Suprapubic skin (tissue), 4 donors: ENCODE data around the gene TWIST2. TPM values are rescaled to one million over a fixed set of nuclear protein-coding genes. Genes with fewer than 3 reads are reported as not detected.

Experiments
- DNase-seq, 2 donors: peaks; one replicate each; pipeline ENCODE4 v3.0.0-alpha.2; 2019; ENCODE audit warnings: low spot score in 2 of 2
- H3K27ac ChIP-seq: fragments of 200-600 bp; sonication (generic); one replicate; pipeline ENCODE4 v1.5.1; 2019
- H3K27me3 ChIP-seq: fragments of 200-600 bp; sonication (generic); one replicate; pipeline ENCODE4 v1.5.1; 2019
- H3K36me3 ChIP-seq: fragments of 200-600 bp; sonication (generic); one replicate; pipeline ENCODE4 v1.5.1; 2019
- H3K4me1 ChIP-seq: fragments of 200-600 bp; sonication (generic); one replicate; pipeline ENCODE4 v1.5.1; 2019
- H3K4me3 ChIP-seq: fragments of 200-600 bp; sonication (generic); one replicate; pipeline ENCODE4 v1.5.1; 2019; ENCODE audit warnings: mild to moderate bottlenecking
- H3K9me3 ChIP-seq: fragments of 200-600 bp; sonication (generic); one replicate; pipeline ENCODE4 v1.5.1; 2019
- EP300 ChIP-seq: sonication (generic); formaldehyde crosslinking; IDR thresholded peaks from one replicate; pipeline ENCODE4 v1.6.1; 2017; ENCODE audit warnings: antibody characterized with exemption
- POLR2A ChIP-seq, 2 donors: fragments of 450-650 bp; IDR thresholded peaks; one replicate each; pipeline ENCODE4 v1.6.1; 2017; ENCODE audit warnings: antibody characterized with exemption in 2 of 2, mild to moderate bottlenecking in 2 of 2, moderate library complexity in 2 of 2
- POLR2AphosphoS5 ChIP-seq, 3 donors: sonication (generic); formaldehyde crosslinking; IDR thresholded peaks; one replicate each; pipeline ENCODE4 v1.6.1; 2017; ENCODE audit warnings: antibody characterized with exemption in 3 of 3
- WGBS: methylation state at CpG from one replicate; pipeline ENCODE4 v1.1.5; 2018; 5-methylcytosine and 5-hydroxymethylcytosine counted together
- total RNA-seq, 4 donors: library from RNA; depleted of rRNA; stranded (reverse); fragments of >200 nt; gene quantifications; one replicate each; pipeline ENCODE4 v1.1.0, GENCODE V29; 2016
- TF ChIP-seq, protein P1 (sequence below), 2 donors: fragments of 200-600 bp in 1 of 2; fragments of 450-650 bp in 1 of 2; sonication (generic) in 1 of 2; IDR thresholded peaks; one replicate each; pipeline ENCODE4 v1.5.1; 2016 to 2019; ENCODE audit warnings: antibody characterized with exemption in 2 of 2, mild to moderate bottlenecking in 1 of 2, moderate library complexity in 1 of 2

The TWIST2 gene
- total RNA-seq, 4 donors from 2014 or later = 14.7 to 72.7 (median 30.4) TPM

DNA sequence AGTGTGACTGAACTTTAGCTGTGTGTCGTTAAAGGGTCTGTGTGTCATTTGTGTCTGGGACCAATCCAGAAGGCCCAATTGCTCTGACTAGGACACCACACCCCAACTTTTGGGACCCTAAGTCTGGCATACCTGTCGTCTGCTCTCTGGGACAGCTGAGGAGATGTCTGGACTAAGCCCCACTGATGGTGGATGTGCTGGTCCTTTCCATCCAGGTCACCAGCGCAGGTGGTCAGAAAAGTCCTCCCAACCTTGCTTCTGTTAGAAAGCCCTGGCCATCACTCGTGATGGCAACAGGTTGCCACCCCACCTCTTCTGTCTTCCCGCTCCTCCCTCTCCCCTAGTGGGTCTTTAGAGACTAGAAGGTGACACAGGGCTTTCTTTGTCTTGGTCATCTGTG is 37.6 kb upstream of the TWIST2 start:
- no peak for TF ChIP-seq POLR2A (IDR thresholded peaks at IDR 0.05)
- TF ChIP-seq EP300 = no peak
- no peak for TF ChIP-seq POLR2AphosphoS5 (IDR thresholded peaks at IDR 0.05)
- TF ChIP-seq, protein P1, sequence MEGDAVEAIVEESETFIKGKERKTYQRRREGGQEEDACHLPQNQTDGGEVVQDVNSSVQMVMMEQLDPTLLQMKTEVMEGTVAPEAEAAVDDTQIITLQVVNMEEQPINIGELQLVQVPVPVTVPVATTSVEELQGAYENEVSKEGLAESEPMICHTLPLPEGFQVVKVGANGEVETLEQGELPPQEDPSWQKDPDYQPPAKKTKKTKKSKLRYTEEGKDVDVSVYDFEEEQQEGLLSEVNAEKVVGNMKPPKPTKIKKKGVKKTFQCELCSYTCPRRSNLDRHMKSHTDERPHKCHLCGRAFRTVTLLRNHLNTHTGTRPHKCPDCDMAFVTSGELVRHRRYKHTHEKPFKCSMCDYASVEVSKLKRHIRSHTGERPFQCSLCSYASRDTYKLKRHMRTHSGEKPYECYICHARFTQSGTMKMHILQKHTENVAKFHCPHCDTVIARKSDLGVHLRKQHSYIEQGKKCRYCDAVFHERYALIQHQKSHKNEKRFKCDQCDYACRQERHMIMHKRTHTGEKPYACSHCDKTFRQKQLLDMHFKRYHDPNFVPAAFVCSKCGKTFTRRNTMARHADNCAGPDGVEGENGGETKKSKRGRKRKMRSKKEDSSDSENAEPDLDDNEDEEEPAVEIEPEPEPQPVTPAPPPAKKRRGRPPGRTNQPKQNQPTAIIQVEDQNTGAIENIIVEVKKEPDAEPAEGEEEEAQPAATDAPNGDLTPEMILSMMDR (IDR thresholded peaks at IDR 0.05) = no peak
- peaks cover 7% of the 10 kb centered on the region for H3K9me3 ChIP-seq
- H3K4me1 ChIP-seq = no peaks in the 10 kb centered on the region
- no peak overlapping the region for H3K27ac ChIP-seq
- no peak for DNase-seq
- H3K36me3 ChIP-seq = no peaks in the 10 kb centered on the region
- WGBS = 83% methylated on average over 4 of the region's 5 CpGs
- H3K27me3 ChIP-seq = peaks cover 9% of the 10 kb centered on the region
- H3K4me3 ChIP-seq = no peak overlapping the region

DNA sequence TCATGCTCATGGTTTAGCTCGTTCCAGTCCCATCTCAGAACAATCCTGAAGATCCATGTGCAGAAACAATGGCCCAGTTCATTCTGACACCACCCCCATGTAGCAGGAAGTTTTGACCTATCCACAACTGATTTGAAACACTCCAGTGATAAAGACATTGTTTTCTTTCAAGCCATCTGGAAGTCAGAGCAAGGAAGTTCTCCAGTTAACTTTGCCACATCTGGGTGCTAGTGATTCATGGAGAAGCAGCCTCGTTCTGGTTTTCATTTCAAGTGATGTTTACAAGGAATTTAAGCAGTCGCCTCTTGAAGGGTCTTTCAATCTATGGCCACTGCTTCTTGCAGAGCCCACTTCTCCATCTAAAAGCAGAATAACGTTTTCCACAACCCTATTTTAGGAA is 36.6 kb upstream of the TWIST2 start:
- no peak for TF ChIP-seq EP300
- TF ChIP-seq POLR2A (IDR thresholded peaks at IDR 0.05) = no peak
- no peak for TF ChIP-seq POLR2AphosphoS5 (IDR thresholded peaks at IDR 0.05)

DNA sequence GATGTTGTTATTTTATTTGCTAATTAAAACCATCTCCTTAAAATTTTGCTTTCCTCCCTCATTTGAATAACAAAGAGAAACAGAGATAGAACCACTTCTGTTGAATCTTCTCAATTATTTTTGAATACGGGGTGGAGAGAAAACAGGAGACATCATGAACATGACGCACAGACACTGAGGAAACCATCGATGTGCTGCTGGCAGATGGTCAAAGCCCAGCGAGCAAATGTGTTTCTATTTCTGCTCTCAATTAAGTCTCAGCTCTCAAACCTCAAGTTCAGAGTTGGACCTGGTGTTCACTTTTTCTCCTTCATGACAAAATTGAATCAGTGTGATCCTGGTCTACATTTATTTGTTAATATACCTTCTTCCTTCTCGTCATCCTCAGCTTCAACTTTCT is 36.1 kb upstream of the TWIST2 start:
- Histone ChIP-seq H3K27me3 (peaks cover 9% of the 10 kb centered on the region), H3K27ac (peak overlapping the region; percentile 63), H3K4me3 (no peak overlapping the region), H3K9me3 (peaks cover 7% of the 10 kb centered on the region), H3K36me3 (no peaks in the 10 kb centered on the region), H3K4me1 (no peaks in the 10 kb centered on the region)
- TF ChIP-seq POLR2A (IDR thresholded peaks at IDR 0.05) (no peak), POLR2AphosphoS5 (IDR thresholded peaks at IDR 0.05) (no peak), EP300 (no peak)
- TF ChIP-seq, protein P1 (IDR thresholded peaks at IDR 0.05) = no peak
- WGBS = 60% methylated on average over 5 of the region's 5 CpGs
- peak in 1 of 2 donors; percentile 75 for DNase-seq

More for the DNA sequence above, 36.6 kb upstream of the TWIST2 start:
- Histone ChIP-seq H3K27ac (peak overlapping the region; percentile 63), H3K4me1 (no peaks in the 10 kb centered on the region), H3K9me3 (peaks cover 7% of the 10 kb centered on the region), H3K27me3 (peaks cover 9% of the 10 kb centered on the region), H3K36me3 (no peaks in the 10 kb centered on the region), H3K4me3 (no peak overlapping the region)
- DNase-seq = no peak
- WGBS = 55% methylated on average over 4 of the region's 4 CpGs

DNA sequence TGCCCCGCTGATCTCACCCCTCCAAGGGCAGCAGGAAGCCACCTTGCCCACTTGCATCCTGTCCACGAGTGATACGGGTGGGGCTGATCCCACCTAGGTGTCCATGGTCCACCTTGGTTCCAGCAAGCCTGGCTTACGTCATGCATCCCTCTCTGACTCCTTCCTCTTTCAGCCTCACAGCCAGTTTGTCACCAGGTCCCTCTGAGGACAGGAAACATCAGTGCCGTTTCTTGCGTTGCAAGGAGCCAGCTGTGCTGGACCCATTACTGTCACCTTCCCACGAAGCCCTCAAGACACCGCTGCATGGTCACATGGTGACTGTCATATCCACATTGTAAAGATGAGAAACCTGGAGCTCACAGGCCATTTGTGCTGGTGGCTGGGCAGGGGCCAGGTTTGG is 34.8 kb upstream of the TWIST2 start:
- TF ChIP-seq, protein P1 (IDR thresholded peaks at IDR 0.05) = no peak
- TF ChIP-seq EP300 (no peak), POLR2AphosphoS5 (IDR thresholded peaks at IDR 0.05) (no peak), POLR2A (IDR thresholded peaks at IDR 0.05) (no peak)
- WGBS = 92% methylated on average over 6 of the region's 8 CpGs
- H3K4me3 ChIP-seq = no peak overlapping the region
- H3K27ac ChIP-seq = no peak overlapping the region
- peaks cover 7% of the 10 kb centered on the region for H3K9me3 ChIP-seq
- no peaks in the 10 kb centered on the region for H3K4me1 ChIP-seq
- H3K27me3 ChIP-seq = peaks cover 12% of the 10 kb centered on the region
- no peaks in the 10 kb centered on the region for H3K36me3 ChIP-seq
- DNase-seq = no peak

DNA sequence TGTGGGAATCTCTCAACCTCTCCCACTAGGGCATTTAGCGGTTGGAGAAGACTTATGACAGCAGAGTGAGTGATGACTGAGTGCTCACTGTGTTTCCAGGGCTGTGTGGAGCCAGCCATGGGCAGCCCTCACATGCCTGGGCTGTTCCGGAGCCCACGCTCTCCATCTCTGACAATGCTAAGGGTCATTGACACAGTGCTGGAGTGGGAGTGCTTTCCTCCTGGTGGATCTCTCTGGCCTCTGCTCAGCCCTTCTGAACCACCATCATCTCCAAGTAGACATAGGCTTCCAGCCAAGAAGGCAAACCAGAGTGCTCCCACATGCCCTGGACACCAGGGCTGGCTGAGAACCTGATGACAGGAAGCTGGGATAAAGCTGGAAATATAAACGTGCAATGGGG is 33.1 kb upstream of the TWIST2 start:
- Histone ChIP-seq H3K4me1 (no peaks in the 10 kb centered on the region), H3K27ac (no peak overlapping the region), H3K36me3 (no peaks in the 10 kb centered on the region), H3K9me3 (no peaks in the 10 kb centered on the region), H3K27me3 (peaks cover 16% of the 10 kb centered on the region), H3K4me3 (no peak overlapping the region)
- TF ChIP-seq, protein P1 (IDR thresholded peaks at IDR 0.05) = no peak
- no peak for TF ChIP-seq POLR2AphosphoS5 (IDR thresholded peaks at IDR 0.05)
- DNase-seq = no peak
- WGBS = 80% methylated on average over 4 of the region's 4 CpGs

DNA sequence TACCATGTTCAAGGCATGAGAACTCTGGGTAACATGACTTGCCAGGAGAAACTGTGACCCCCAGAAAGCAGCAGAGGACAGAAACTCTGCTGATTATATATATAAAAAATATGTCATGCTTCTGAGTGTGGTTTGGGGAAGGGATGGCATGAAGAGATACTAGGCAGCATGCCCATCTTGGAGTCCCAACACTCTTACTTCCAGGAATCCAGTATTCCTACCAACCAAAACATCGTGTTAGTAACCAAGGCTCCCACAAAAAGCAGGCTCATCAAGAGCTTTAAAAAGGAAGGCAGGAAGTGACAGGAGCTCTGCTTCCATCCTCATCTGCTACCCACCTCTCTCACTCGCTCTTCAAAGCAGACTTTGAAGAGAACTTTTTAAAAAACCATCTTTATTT is 31.6 kb upstream of the TWIST2 start:
- H3K4me1 ChIP-seq = no peaks in the 10 kb centered on the region
- H3K9me3 ChIP-seq = no peaks in the 10 kb centered on the region
- TF ChIP-seq POLR2AphosphoS5 (IDR thresholded peaks at IDR 0.05) = no peak
- no peak overlapping the region for H3K27ac ChIP-seq
- H3K36me3 ChIP-seq = no peaks in the 10 kb centered on the region
- WGBS = 58% methylated on average over 2 of the region's 2 CpGs
- H3K4me3 ChIP-seq = no peak overlapping the region
- H3K27me3 ChIP-seq = peaks cover 22% of the 10 kb centered on the region
- no peak for DNase-seq
